Esophagus squamous epithelium (tissue), 4 donors: ENCODE data around the gene RPA1.

ENCODE experiments used
- CTCF ChIP-seq, 6 experiments: fragments of 450-650 bp in 4 of 6; fragments of 200-600 bp in 2 of 6; sonication (generic) in 2 of 6; IDR thresholded peaks; one replicate each; pipeline ENCODE4 v1.5.1; 2016 to 2019; ENCODE audit warnings: antibody characterized with exemption in 6 of 6, mild to moderate bottlenecking in 4 of 6, moderate library complexity in 4 of 6
- POLR2A ChIP-seq, 4 donors: fragments of 450-650 bp; IDR thresholded peaks; one replicate each; pipeline ENCODE4 v1.6.1; 2017; ENCODE audit warnings: antibody characterized with exemption in 4 of 4, mild to moderate bottlenecking in 4 of 4, moderate library complexity in 3 of 4

DNA sequence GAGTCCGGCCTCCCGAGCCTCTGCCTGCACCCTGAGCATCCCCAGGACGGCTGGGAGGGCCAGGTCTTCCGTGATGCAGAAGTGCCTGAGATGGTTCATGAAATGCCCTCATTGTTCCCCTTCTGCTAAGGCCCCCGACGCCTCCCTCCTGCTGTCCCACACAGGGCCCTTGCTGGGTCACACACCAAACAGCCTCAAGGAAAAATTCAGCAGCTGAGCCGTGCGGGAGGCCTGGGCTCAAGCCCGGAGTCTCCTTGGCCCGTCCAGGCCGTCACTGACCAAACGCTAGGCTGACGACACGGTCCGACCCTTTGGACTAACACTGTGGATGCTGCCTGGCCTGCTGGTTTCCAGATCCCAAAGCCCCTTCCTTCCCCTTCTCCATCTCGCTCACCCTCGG lies 105.1 kb downstream of the RPA1 start:
- TF ChIP-seq CTCF (IDR thresholded peaks at IDR 0.05) (no peak), POLR2A (IDR thresholded peaks at IDR 0.05) (no peak)
